ENCODE data around the gene DISP3. TPM values are rescaled to one million over a fixed set of nuclear protein-coding genes. Genes with fewer than 3 reads are reported as not detected.

DISP3 gene
- total RNA-seq (under 1 TPM; 0.32 to 0.69 (median 0.52) TPM), polyA plus RNA-seq (under 1 TPM; 0.06 to 0.35 (median 0.26) TPM)
- long read RNA-seq, donor 1, result 0 reads
- long read RNA-seq, donor 2, result 0 reads

GRCh38 chr1:11478571-11479374 is at the start of gene DISP3:
Gene DISP3 (plus strand): TSS chr1:11479155. CDS start chr1:11500993, 21,838 bp downstream.
- intact Hi-C loops (cut with DNase I; ENCODE audit: low total_unique reads), result loop anchor here (10.0 kb wide), 1 partner anchor 166 kb away; no protein-coding TSS in a partner anchor
- H3K27ac ChIP-seq, result peak within 1 kb of the TSS in 1 of 8 donors; percentile 37
- TF ChIP-seq POLR2A (IDR thresholded peaks at IDR 0.05) (no peak), POLR2AphosphoS5 (IDR thresholded peaks at IDR 0.05) (peak; percentile 29 to 70 (median 61)), CTCF (IDR thresholded peaks at IDR 0.05 in 8 of 11, conservative IDR thresholded peaks at IDR 0.05 in 3 of 11) (peak in 10 of 11 experiments; percentile 15 to 87 (median 76))
- H3K4me3 ChIP-seq, result peak within 1 kb of the TSS; percentile 51 to 89 (median 67)
- 1 to 2% (median 1%) methylated on average over 39 to 96 of the region's 96 CpGs for WGBS, 5 donors
- peaks cover 6 to 22% (median 20%) of the 10 kb centered on the region in 6 donors for H3K4me1 ChIP-seq
- no peaks in the 10 kb centered on the region for H3K9me3 ChIP-seq
- H3K27me3 ChIP-seq (replicated peaks in 1 of 7), result peaks cover 0 to 97% (median 42%) of the 10 kb centered on the region in 7 donors
- DNase-seq, result peak; percentile 88
- no peaks in the 10 kb centered on the region for H3K36me3 ChIP-seq

GRCh38 chr1:11429226-11429625 is 49.7 kb upstream of the DISP3 start:
- peak; percentile 58 for DNase-seq
- TF ChIP-seq POLR2A (IDR thresholded peaks at IDR 0.05) (no peak), POLR2AphosphoS5 (IDR thresholded peaks at IDR 0.05) (no peak), CTCF (IDR thresholded peaks at IDR 0.05 in 8 of 11, conservative IDR thresholded peaks at IDR 0.05 in 3 of 11) (no peak)
- H3K36me3 ChIP-seq, result no peaks in the 10 kb centered on the region
- peaks cover 0 to 11% (median 0%) of the 10 kb centered on the region in 7 donors for H3K27me3 ChIP-seq (replicated peaks in 1 of 7)
- H3K27ac ChIP-seq, result no peak overlapping the region
- WGBS, 5 donors, result 76 to 84% (median 79%) methylated on average over 5 to 6 of the region's 6 CpGs
- H3K4me3 ChIP-seq, result no peak overlapping the region
- no peaks in the 10 kb centered on the region for H3K4me1 ChIP-seq
- intact Hi-C loops (cut with DNase I; ENCODE audit: low total_unique reads), result no loop called here
- no peaks in the 10 kb centered on the region for H3K9me3 ChIP-seq

DNA sequence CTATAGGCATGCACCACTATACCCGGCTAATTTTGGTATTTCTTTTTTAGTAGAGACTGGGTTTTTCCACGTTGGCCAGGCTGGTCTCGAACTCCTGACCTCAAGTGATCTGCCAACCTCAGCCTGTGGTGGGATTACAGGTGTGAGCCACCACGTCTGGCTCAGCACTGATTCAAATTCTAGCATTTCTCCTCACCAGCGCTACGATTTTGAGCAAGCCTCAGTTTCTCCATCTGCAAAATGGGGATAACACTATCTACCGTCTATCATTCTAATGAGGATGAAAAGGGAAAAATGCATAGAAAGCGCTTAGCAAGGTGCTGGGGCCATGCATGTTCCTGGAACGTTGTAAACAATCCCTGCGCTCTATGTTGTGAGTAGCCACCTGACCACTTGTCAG is 49.0 kb upstream of the DISP3 start:
- TF ChIP-seq POLR2AphosphoS5 (IDR thresholded peaks at IDR 0.05), result no peak
- no peak for TF ChIP-seq POLR2A (IDR thresholded peaks at IDR 0.05)
- TF ChIP-seq CTCF (IDR thresholded peaks at IDR 0.05 in 8 of 11, conservative IDR thresholded peaks at IDR 0.05 in 3 of 11), result no peak
- H3K9me3 ChIP-seq, result no peaks in the 10 kb centered on the region
- WGBS, 5 donors, result 78 to 87% (median 81%) methylated on average over 10 of the region's 10 CpGs
- H3K4me1 ChIP-seq, result no peaks in the 10 kb centered on the region
- DNase-seq, result peak; percentile 14
- no peak overlapping the region for H3K27ac ChIP-seq
- no peak overlapping the region for H3K4me3 ChIP-seq
- intact Hi-C loops (cut with DNase I; ENCODE audit: low total_unique reads), result no loop called here
- peaks cover 0 to 15% (median 0%) of the 10 kb centered on the region in 7 donors for H3K27me3 ChIP-seq (replicated peaks in 1 of 7)
- no peaks in the 10 kb centered on the region for H3K36me3 ChIP-seq

- Histone ChIP-seq H3K4me1 (no peaks in the 10 kb centered on the region), H3K9me3 (no peaks in the 10 kb centered on the region), H3K4me3 (no peak overlapping the region), H3K27ac (no peak overlapping the region), H3K27me3 (replicated peaks in 1 of 7) (peaks cover 0 to 26% (median 0%) of the 10 kb centered on the region in 7 donors), H3K36me3 (no peaks in the 10 kb centered on the region)
- WGBS, 5 donors, result 74 to 90% (median 84%) methylated on average over 15 to 16 of the region's 16 CpGs
- TF ChIP-seq POLR2A (IDR thresholded peaks at IDR 0.05), result no peak
- no peak for TF ChIP-seq CTCF (IDR thresholded peaks at IDR 0.05 in 8 of 11, conservative IDR thresholded peaks at IDR 0.05 in 3 of 11)
- no peak for TF ChIP-seq POLR2AphosphoS5 (IDR thresholded peaks at IDR 0.05)
- intact Hi-C loops (cut with DNase I; ENCODE audit: low total_unique reads), result no loop called here
- peak; percentile 35 for DNase-seq
Measured at GRCh38 chr1:11431941-11432507, 46.9 kb upstream of the DISP3 start.

Measured in spleen (tissue), 13 donors.